WTC11 (cell line): ENCODE results near the gene CEBPB. TPM values are rescaled to one million over a fixed set of nuclear protein-coding genes. Genes with fewer than 3 reads are reported as not detected.

ENCODE experiments used
- ATAC-seq: fragments of 200-7000 bp; cut with Tn5 transposase; 2 replicates; pipeline ENCODE4 v1.10.0; 2021; ENCODE audit warnings: mild to moderate bottlenecking, moderate library complexity
- CTCF ChIA-PET: fragments of 300-600 bp; sonication (Branson Sonifier 250); formaldehyde crosslinking; loops from one replicate; lab custom pipeline; 2021; ENCODE audit warnings: antibody characterized with exemption; lab: Charles Lee
- POLR2A ChIA-PET: fragments of 350-600 bp; sonication (Branson Sonifier 250); formaldehyde crosslinking; loops from one replicate; lab custom pipeline; 2021; ENCODE audit warnings: antibody characterized with exemption; lab: Charles Lee
- DNase-seq: peaks from one replicate; pipeline ENCODE4 v3.0.0; 2021; ENCODE audit warnings: low spot score
- H3K27ac Mint-ChIP-seq: 2 replicates; pipeline ENCODE4 v1.8.0; 2021; ENCODE audit warnings: mixed read lengths
- H3K27me3 Mint-ChIP-seq: 2 replicates; pipeline ENCODE4 v1.8.0; 2021; ENCODE audit warnings: low read depth, mild to moderate bottlenecking, moderate library complexity, mixed read lengths
- H3K36me3 Mint-ChIP-seq: 2 replicates; pipeline ENCODE4 v1.8.0; 2021; ENCODE audit warnings: mixed read lengths
- H3K4me1 Mint-ChIP-seq: 2 replicates; pipeline ENCODE4 v1.8.0; 2022; ENCODE audit warnings: mixed read lengths
- H3K4me3 Mint-ChIP-seq: 2 replicates; pipeline ENCODE4 v1.8.0; 2021; ENCODE audit warnings: mild to moderate bottlenecking, moderate library complexity, mixed read lengths
- H3K9me3 Mint-ChIP-seq: 2 replicates; pipeline ENCODE4 v1.8.0; 2021; ENCODE audit warnings: mixed read lengths
- CREM ChIP-seq: sonication (generic); formaldehyde crosslinking; IDR thresholded peaks from 2 replicates; pipeline ENCODE4 v1.8.1; 2022; ENCODE audit warnings: mild to moderate bottlenecking, missing genetic modification reagents, moderate library complexity
- ETV6 ChIP-seq: sonication (generic); formaldehyde crosslinking; IDR thresholded peaks from 2 replicates; pipeline ENCODE4 v1.8.1; 2022; ENCODE audit warnings: mild to moderate bottlenecking, missing genetic modification reagents
- FOXJ3 ChIP-seq: sonication (generic); formaldehyde crosslinking; IDR thresholded peaks from 2 replicates; pipeline ENCODE4 v1.9.0; 2021; ENCODE audit warnings: missing genetic modification reagents, mild to moderate bottlenecking, borderline replicate concordance
- FOXK1 ChIP-seq: sonication (generic); formaldehyde crosslinking; IDR thresholded peaks from 2 replicates; pipeline ENCODE4 v1.8.0; 2022; ENCODE audit warnings: mild to moderate bottlenecking, moderate library complexity, missing genetic modification reagents
- FOXP1 ChIP-seq: sonication (generic); formaldehyde crosslinking; IDR thresholded peaks from 2 replicates; pipeline ENCODE4 v1.8.0; 2022; ENCODE audit warnings: missing genetic modification reagents, mild to moderate bottlenecking, moderate library complexity, borderline replicate concordance
- GABPB1 ChIP-seq: sonication (generic); formaldehyde crosslinking; IDR thresholded peaks from 2 replicates; pipeline ENCODE4 v1.8.1; 2023; ENCODE audit warnings: mild to moderate bottlenecking, missing genetic modification reagents
- JUN ChIP-seq: sonication (generic); formaldehyde crosslinking; IDR thresholded peaks from 2 replicates; pipeline ENCODE4 v1.8.0; 2023; ENCODE audit warnings: mild to moderate bottlenecking, missing genetic modification reagents
- NFYB ChIP-seq: sonication (generic); formaldehyde crosslinking; conservative IDR thresholded peaks from 2 replicates; pipeline ENCODE4 v1.8.0; 2022; ENCODE audit warnings: low read depth, missing genetic modification reagents
- NR2C2 ChIP-seq: sonication (generic); formaldehyde crosslinking; IDR thresholded peaks from 2 replicates; pipeline ENCODE4 v1.8.0; 2022; ENCODE audit warnings: mild to moderate bottlenecking, missing genetic modification reagents
- SMAD3 ChIP-seq: sonication (generic); formaldehyde crosslinking; IDR thresholded peaks from 2 replicates; pipeline ENCODE4 v1.8.0; 2022; ENCODE audit warnings: missing genetic modification reagents, mild to moderate bottlenecking, borderline replicate concordance
- TP53 ChIP-seq: sonication (generic); formaldehyde crosslinking; IDR thresholded peaks from 2 replicates; pipeline ENCODE4 v1.8.1; 2023; ENCODE audit warnings: mild to moderate bottlenecking, missing genetic modification reagents
- ZBTB21 ChIP-seq: sonication (generic); formaldehyde crosslinking; IDR thresholded peaks from 2 replicates; pipeline ENCODE4 v1.8.1; 2023; ENCODE audit warnings: mild to moderate bottlenecking, missing genetic modification reagents, borderline replicate concordance
- ZNF232 ChIP-seq: sonication (generic); formaldehyde crosslinking; IDR thresholded peaks from 2 replicates; pipeline ENCODE4 v1.8.0; 2022; ENCODE audit warnings: mild to moderate bottlenecking, missing genetic modification reagents
- ZNF263 ChIP-seq: sonication (generic); formaldehyde crosslinking; IDR thresholded peaks from 2 replicates; pipeline ENCODE4 v1.8.1; 2022; ENCODE audit warnings: low read depth, mild to moderate bottlenecking, moderate library complexity, missing genetic modification reagents
- ZNF396 ChIP-seq: fragments of 250-450 bp; sonication (Bioruptor Pico); IDR thresholded peaks from 2 replicates; pipeline ENCODE4 v1.8.0; 2021; ENCODE audit warnings: mild to moderate bottlenecking, moderate library complexity, borderline replicate concordance
- ZNF423 ChIP-seq: fragments of 250-450 bp; sonication (Bioruptor Pico); IDR thresholded peaks from 2 replicates; pipeline ENCODE4 v2.1.2; 2022; ENCODE audit warnings: mild to moderate bottlenecking, moderate library complexity
- total RNA-seq: library from RNA; stranded (reverse); gene quantifications from 3 replicates; pipeline ENCODE4 v1.2.3, GENCODE V29; 2021
- TF ChIP-seq, protein P1 (sequence below): sonication (generic); formaldehyde crosslinking; IDR thresholded peaks from 2 replicates; pipeline ENCODE4 v1.8.1; 2023; ENCODE audit warnings: mild to moderate bottlenecking, missing genetic modification reagents, moderate library complexity
- TF ChIP-seq, protein P2 (sequence below): sonication (generic); formaldehyde crosslinking; IDR thresholded peaks from 2 replicates; pipeline ENCODE4 v1.8.1; 2023; ENCODE audit warnings: mild to moderate bottlenecking, moderate library complexity, missing genetic modification reagents
- TF ChIP-seq, protein P3 (sequence below): sonication (generic); formaldehyde crosslinking; IDR thresholded peaks from 2 replicates; pipeline ENCODE4 v1.8.0; 2022; ENCODE audit warnings: mild to moderate bottlenecking, missing genetic modification reagents
- TF ChIP-seq, protein P4 (sequence below): sonication (generic); formaldehyde crosslinking; IDR thresholded peaks from 2 replicates; pipeline ENCODE4 v1.8.0; 2022; ENCODE audit warnings: mild to moderate bottlenecking, missing genetic modification reagents
- TF ChIP-seq, protein P5 (sequence below): fragments of 250-450 bp; sonication (Bioruptor Pico); IDR thresholded peaks from 2 replicates; pipeline ENCODE4 v1.8.0; 2021; ENCODE audit warnings: mild to moderate bottlenecking
- TF ChIP-seq, protein P6 (sequence below): sonication (generic); formaldehyde crosslinking; IDR thresholded peaks from 2 replicates; pipeline ENCODE4 v1.8.0; 2022; ENCODE audit warnings: mild to moderate bottlenecking, missing genetic modification reagents
- TF ChIP-seq, protein P7 (sequence below): sonication (generic); formaldehyde crosslinking; IDR thresholded peaks from 2 replicates; pipeline ENCODE4 v1.8.1; 2022; ENCODE audit warnings: low read depth, mild to moderate bottlenecking, moderate library complexity, missing genetic modification reagents, borderline replicate concordance

The CEBPB gene
- total RNA-seq, 1 experiment from 2014 or later, result 29.1 TPM

DNA sequence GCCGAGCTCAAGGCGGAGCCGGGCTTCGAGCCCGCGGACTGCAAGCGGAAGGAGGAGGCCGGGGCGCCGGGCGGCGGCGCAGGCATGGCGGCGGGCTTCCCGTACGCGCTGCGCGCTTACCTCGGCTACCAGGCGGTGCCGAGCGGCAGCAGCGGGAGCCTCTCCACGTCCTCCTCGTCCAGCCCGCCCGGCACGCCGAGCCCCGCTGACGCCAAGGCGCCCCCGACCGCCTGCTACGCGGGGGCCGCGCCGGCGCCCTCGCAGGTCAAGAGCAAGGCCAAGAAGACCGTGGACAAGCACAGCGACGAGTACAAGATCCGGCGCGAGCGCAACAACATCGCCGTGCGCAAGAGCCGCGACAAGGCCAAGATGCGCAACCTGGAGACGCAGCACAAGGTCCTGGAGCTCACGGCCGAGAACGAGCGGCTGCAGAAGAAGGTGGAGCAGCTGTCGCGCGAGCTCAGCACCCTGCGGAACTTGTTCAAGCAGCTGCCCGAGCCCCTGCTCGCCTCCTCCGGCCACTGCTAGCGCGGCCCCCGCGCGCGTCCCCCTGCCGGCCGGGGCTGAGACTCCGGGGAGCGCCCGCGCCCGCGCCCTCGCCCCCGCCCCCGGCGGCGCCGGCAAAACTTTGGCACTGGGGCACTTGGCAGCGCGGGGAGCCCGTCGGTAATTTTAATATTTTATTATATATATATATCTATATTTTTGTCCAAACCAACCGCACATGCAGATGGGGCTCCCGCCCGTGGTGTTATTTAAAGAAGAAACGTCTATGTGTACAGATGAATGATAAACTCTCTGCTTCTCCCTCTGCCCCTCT lies 1.1 kb downstream of the CEBPB start (continued):
- TF ChIP-seq ETV6 (CRISPR knock-in tag) (0 out of 2 replicates have a peak, but pooled peaks have one; percentile 13), FOXK1 (CRISPR knock-in tag) (peak; percentile 62; the same call in 1 of the 2 replicates), ZNF396 (no peak)
- TF ChIP-seq, protein P1, sequence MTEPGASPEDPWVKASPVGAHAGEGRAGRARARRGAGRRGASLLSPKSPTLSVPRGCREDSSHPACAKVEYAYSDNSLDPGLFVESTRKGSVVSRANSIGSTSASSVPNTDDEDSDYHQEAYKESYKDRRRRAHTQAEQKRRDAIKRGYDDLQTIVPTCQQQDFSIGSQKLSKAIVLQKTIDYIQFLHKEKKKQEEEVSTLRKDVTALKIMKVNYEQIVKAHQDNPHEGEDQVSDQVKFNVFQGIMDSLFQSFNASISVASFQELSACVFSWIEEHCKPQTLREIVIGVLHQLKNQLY (CRISPR knock-in tag), result 0 out of 2 replicates have a peak, but pooled peaks have one; percentile 48

DNA sequence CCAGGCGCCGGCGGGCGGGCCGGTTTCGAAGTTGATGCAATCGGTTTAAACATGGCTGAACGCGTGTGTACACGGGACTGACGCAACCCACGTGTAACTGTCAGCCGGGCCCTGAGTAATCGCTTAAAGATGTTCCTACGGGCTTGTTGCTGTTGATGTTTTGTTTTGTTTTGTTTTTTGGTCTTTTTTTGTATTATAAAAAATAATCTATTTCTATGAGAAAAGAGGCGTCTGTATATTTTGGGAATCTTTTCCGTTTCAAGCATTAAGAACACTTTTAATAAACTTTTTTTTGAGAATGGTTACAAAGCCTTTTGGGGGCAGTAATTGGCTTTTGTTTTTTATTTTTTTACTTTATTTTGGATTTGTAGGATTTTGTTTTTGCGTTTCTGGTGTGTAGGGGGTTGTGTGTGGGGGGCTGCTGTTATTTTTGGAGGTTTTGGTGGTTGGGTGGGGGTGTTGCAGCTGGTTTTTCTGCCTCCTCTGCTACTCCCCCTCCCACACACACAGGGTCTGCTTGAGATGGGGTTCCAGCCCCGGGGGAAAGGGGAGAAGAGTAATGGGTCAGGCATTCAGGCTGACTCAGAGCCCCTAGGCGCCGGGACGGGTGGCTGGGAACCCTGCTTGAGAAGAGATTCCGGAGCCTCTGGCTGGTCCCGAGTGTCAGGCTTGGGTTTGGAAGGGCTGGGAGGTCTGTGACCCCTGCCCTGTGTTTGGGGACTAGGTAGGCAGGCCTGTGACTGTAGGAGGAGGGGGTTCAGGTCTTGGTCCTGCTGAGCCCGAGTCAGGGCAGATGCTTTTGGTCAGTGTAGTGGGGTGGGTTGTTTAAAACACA lies 2.0 kb downstream of the CEBPB start:
- ATAC-seq, result no peak
- POLR2A ChIA-PET, result no interaction called here
- peaks cover 53% of the 10 kb centered on the region for H3K4me1 Mint-ChIP-seq
- no peak for TF ChIP-seq CREM (CRISPR knock-in tag)
- no peak for TF ChIP-seq ZNF396
- TF ChIP-seq, protein P2, sequence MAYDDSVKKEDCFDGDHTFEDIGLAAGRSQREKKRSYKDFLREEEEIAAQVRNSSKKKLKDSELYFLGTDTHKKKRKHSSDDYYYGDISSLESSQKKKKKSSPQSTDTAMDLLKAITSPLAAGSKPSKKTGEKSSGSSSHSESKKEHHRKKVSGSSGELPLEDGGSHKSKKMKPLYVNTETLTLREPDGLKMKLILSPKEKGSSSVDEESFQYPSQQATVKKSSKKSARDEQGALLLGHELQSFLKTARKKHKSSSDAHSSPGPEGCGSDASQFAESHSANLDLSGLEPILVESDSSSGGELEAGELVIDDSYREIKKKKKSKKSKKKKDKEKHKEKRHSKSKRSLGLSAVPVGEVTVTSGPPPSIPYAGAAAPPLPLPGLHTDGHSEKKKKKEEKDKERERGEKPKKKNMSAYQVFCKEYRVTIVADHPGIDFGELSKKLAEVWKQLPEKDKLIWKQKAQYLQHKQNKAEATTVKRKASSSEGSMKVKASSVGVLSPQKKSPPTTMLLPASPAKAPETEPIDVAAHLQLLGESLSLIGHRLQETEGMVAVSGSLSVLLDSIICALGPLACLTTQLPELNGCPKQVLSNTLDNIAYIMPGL, result no peak
- TF ChIP-seq, protein P3, sequence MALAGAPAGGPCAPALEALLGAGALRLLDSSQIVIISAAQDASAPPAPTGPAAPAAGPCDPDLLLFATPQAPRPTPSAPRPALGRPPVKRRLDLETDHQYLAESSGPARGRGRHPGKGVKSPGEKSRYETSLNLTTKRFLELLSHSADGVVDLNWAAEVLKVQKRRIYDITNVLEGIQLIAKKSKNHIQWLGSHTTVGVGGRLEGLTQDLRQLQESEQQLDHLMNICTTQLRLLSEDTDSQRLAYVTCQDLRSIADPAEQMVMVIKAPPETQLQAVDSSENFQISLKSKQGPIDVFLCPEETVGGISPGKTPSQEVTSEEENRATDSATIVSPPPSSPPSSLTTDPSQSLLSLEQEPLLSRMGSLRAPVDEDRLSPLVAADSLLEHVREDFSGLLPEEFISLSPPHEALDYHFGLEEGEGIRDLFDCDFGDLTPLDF (CRISPR knock-in tag), result no peak
- TF ChIP-seq, protein P4, sequence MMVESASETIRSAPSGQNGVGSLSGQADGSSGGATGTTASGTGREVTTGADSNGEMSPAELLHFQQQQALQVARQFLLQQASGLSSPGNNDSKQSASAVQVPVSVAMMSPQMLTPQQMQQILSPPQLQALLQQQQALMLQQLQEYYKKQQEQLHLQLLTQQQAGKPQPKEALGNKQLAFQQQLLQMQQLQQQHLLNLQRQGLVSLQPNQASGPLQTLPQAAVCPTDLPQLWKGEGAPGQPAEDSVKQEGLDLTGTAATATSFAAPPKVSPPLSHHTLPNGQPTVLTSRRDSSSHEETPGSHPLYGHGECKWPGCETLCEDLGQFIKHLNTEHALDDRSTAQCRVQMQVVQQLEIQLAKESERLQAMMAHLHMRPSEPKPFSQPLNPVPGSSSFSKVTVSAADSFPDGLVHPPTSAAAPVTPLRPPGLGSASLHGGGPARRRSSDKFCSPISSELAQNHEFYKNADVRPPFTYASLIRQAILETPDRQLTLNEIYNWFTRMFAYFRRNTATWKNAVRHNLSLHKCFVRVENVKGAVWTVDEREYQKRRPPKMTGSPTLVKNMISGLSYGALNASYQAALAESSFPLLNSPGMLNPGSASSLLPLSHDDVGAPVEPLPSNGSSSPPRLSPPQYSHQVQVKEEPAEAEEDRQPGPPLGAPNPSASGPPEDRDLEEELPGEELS (CRISPR knock-in tag), result no peak
- TF ChIP-seq, protein P5, sequence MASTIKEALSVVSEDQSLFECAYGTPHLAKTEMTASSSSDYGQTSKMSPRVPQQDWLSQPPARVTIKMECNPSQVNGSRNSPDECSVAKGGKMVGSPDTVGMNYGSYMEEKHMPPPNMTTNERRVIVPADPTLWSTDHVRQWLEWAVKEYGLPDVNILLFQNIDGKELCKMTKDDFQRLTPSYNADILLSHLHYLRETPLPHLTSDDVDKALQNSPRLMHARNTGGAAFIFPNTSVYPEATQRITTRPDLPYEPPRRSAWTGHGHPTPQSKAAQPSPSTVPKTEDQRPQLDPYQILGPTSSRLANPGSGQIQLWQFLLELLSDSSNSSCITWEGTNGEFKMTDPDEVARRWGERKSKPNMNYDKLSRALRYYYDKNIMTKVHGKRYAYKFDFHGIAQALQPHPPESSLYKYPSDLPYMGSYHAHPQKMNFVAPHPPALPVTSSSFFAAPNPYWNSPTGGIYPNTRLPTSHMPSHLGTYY, result no peak
- TF ChIP-seq NR2C2 (CRISPR knock-in tag), result no peak
- TF ChIP-seq, protein P6, sequence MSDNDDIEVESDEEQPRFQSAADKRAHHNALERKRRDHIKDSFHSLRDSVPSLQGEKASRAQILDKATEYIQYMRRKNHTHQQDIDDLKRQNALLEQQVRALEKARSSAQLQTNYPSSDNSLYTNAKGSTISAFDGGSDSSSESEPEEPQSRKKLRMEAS (CRISPR knock-in tag), result peak; percentile 55; the same call in 1 of the 2 replicates
- no peak for TF ChIP-seq SMAD3
- no peak for TF ChIP-seq FOXJ3 (CRISPR knock-in tag)
- TF ChIP-seq, protein P7, sequence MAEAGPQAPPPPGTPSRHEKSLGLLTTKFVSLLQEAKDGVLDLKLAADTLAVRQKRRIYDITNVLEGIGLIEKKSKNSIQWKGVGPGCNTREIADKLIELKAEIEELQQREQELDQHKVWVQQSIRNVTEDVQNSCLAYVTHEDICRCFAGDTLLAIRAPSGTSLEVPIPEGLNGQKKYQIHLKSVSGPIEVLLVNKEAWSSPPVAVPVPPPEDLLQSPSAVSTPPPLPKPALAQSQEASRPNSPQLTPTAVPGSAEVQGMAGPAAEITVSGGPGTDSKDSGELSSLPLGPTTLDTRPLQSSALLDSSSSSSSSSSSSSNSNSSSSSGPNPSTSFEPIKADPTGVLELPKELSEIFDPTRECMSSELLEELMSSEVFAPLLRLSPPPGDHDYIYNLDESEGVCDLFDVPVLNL, result no peak
- TF ChIP-seq ZNF423 (CRISPR knock-in tag), result no peak
- no peak for TF ChIP-seq ZNF263 (CRISPR knock-in tag)
- TF ChIP-seq GABPB1 (CRISPR knock-in tag), result peak; percentile 99
- no peak for TF ChIP-seq NFYB (CRISPR knock-in tag)
- TF ChIP-seq TP53, result no peak
- TF ChIP-seq ZBTB21 (CRISPR knock-in tag), result no peak
- TF ChIP-seq ZNF232 (CRISPR knock-in tag), result no peak
- peak; percentile 36; the same call in 1 of the 2 replicates for TF ChIP-seq FOXK1 (CRISPR knock-in tag)
- no peak for TF ChIP-seq FOXP1 (CRISPR knock-in tag)
- no peak for TF ChIP-seq JUN

More for the DNA sequence above, 2.0 kb downstream of the CEBPB start:
- Mint-ChIP-seq H3K27ac (peak overlapping the region; percentile 86), H3K9me3 (no peaks in the 10 kb centered on the region), H3K4me3 (peak overlapping the region; percentile 84), H3K36me3 (no peaks in the 10 kb centered on the region), H3K27me3 (no peaks in the 10 kb centered on the region)
- CTCF ChIA-PET, result interaction anchor here (1.6 to 3.9 kb wide), 4 partner anchors 9 to 92 kb away, joined by 4 to 16 read pairs (median 6); no protein-coding TSS in a partner anchor
- DNase-seq, result peak; percentile 73
